ENCODE measurements around the gene TRIOBP.

TRIOBP gene

DNA sequence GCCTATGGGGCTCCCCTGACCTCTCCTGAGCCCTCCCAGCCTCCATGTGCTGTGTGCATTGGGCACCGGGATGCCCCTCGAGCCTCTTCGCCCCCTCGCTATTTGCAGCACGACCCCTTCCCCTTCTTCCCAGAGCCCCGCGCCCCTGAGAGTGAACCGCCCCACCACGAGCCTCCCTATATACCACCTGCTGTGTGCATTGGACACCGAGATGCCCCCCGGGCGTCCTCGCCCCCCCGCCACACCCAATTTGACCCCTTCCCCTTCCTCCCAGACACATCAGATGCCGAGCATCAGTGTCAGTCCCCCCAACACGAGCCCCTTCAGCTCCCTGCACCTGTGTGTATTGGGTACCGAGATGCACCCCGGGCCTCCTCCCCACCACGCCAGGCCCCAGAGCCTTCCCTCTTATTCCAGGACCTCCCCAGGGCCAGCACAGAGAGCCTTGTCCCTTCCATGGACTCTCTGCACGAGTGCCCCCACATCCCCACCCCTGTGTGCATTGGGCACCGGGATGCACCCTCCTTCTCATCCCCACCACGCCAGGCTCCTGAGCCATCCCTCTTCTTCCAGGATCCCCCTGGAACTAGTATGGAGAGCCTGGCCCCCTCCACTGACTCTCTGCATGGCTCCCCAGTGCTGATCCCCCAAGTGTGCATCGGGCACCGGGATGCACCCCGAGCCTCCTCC lies 28.8 kb downstream of the TRIOBP start:
- FAIRE-seq, result no peak
- no peak for DNase-seq (ENCODE audit: extremely low spot score, insufficient read length, low read depth)

DNA sequence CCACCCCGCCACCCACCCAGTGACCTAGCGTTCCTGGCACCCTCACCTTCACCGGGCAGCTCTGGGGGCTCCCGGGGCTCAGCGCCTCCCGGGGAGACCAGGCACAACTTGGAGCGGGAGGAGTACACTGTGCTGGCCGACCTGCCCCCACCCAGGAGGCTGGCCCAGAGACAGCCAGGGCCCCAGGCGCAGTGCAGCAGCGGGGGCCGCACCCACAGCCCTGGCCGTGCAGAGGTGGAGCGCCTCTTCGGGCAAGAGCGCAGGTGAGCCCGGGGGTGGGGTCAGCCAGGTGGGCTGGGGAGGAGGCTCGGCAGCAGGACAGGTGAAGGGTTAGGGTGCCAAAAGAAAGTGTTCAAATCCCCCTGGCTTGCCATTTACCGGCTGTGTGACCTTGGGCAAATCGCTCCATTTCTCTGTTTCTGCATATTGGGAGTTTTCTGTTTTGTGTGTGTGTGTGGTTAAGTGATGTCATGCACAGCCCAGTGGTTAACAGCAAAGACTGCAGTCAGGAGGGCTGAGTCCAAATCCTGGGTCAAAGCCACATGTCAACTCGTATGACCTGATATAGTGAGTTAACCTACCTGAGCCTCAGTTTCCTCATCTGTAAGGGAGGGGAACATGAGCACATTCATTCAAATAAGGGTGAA lies 29.5 kb downstream of the TRIOBP start:
- FAIRE-seq, result no peak
- DNase-seq (ENCODE audit: extremely low spot score, insufficient read length, low read depth), result no peak

DNA sequence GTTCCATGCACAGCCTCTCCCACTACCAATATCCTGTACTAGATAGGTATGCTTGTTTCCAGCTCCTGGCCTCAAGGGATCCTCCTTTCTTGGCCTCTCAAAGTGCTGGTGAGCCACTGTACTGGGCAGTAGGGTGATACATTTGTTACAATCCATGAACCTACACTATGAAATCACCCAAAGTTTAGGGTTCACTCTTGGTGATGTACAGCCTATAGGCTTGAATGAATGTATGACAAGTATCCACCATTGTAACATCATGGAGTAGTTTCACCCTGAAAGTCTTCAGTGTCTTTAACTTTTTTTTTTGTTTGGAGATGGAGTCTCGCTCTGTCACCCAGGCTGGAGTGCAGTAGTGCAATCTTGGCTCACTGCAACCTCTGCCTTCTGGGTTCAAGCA lies 31.8 kb downstream of the TRIOBP start:
- no peak for FAIRE-seq
- no peak for DNase-seq (ENCODE audit: extremely low spot score, insufficient read length, low read depth)

DNA sequence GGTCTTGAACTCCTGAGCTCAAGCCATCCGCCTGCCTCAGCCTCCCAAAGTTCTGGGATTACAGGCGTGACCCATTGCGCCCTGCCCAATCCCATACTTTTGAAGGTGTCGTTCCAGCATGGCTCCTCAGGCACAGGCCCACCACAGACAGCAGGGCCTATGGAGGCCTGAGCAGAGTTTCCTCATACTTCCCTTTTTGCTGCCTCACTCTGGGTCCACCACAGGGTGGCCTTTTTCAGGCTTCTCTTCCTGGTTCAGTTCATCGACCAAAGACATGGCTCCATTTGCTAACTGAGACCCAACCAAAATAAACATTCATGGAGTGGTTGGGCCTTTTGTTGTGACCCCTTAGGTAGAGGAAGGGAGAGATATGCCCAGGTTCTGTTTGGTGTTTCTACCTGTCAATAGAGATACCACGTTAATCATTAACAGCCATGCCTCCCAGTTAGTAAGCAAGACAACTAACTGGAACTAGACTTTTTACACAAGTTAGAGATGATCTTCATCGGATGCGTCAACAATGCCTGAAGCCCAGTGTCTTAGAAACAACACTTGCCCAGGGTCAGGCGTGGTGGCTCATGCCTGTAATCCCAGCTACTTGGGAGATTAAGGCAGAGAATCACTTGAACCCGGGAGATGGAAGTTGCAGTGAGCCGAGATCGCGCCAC lies 35.1 kb downstream of the TRIOBP start:
- FAIRE-seq (no peak), DNase-seq (ENCODE audit: extremely low spot score, insufficient read length, low read depth) (no peak)

DNA sequence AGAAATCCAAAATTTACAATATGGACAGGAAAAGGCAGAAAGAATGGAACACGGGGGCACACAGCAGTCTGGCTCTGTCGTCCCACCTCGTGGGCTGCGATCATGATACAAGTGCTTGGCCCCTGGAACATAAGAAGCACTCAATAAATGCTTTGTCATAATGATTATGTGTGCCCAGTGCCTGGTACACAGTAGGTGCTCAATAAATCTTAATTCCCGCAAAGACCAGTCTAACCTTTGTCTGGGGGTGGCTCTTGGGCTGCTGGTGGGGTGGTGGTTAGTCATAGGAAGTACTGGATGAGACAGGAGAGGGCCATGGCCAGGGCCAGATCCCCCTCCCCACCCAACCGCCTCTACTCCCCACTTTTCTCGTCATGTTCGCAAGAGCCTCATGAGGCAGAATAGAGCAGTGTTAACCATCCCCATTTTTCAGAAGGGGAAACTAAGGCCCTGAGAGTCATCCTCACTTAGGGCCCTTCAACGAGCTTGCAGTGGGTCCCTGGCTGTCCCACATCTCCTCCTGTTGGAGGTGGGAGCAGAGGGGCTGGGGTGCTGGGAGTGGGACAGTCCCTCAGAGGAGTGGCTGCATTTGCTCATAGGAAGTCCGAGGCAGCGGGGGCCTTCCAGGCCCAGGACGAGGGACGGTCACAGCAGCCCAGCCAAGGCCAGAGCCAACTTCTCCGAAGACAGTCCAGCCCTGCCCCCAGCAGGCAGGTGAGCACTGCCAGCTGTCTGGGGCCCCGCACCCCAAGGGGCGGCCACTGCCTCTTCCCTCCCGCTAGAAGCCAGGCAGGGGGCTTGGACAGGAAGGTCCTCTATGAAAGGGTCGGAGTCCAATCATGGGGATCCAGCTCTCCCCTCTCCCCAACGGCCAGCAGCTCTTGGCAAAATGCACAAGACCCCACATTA lies 36.1 kb downstream of the TRIOBP start:
- FAIRE-seq (no peak), DNase-seq (ENCODE audit: extremely low spot score, insufficient read length, low read depth) (no peak)

DNA sequence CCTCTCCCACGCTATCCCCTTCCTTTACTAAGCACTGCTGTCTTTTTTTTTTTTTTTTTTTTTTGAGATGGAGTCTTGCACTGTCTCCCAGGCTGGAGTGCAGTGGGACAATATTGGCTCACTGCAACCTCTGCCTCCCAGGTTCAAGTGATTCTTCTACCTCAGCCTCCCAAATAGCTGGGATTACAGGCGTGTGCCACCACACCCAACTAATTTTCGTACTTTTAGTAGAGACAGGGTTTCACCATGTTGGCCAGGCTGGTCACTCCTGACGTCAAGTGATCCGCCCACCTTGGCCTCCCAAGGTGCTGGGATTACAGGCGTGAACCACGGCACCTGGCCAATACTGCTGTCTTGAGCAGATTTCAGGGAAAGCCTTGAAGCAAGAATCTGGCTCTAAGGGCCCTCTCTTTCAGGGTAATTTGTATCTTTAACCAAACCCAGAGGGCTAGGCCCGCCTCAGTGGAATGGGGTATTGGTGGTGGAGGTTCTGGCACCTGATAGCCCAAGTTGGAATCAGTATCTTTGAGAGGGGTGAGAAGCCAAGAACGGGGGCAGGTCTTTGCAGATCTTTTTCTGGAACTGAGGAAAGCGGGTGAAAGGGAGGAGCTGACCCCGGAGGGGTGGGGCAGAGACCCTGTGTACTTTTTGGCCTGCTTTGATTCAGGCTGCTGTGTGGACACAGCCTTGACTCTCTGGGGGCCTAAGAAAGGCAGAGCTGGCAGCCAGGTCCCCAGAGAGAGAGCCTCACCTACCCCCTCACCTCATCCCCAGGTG lies 37.0 kb downstream of the TRIOBP start:
- FAIRE-seq (no peak), DNase-seq (ENCODE audit: extremely low spot score, insufficient read length, low read depth) (no peak)

DNA sequence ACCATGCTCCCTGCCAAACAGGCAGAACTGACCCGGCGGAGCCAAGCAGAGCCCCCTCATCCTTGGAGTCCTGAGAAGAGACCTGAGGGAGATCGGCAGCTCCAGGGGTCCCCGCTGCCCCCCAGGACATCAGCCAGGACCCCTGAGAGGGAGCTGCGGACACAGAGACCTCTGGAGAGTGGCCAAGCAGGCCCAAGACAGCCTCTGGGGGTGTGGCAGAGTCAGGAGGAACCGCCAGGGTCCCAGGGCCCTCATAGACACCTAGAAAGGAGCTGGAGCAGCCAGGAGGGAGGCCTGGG lies 37.5 kb downstream of the TRIOBP start:
- FAIRE-seq (no peak), DNase-seq (ENCODE audit: extremely low spot score, insufficient read length, low read depth) (no peak)

DNA sequence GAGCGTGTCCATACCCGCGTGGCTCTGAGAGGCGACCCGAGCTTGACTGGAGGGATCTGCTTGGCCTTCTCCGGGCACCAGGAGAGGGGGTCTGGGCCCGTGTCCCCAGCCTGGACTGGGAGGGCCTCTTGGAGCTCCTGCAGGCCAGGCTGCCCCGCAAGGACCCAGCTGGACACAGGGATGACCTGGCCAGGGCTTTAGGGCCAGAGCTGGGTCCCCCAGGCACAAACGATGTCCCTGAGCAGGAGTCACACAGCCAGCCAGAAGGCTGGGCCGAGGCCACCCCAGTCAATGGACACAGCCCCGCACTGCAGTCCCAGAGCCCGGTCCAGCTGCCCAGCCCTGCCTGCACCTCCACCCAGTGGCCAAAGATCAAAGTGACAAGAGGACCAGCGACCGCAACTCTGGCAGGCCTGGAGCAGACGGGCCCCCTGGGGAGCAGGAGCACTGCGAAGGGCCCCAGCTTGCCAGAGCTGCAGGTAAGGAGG lies 38.2 kb downstream of the TRIOBP start:
- no peak for FAIRE-seq

DNA sequence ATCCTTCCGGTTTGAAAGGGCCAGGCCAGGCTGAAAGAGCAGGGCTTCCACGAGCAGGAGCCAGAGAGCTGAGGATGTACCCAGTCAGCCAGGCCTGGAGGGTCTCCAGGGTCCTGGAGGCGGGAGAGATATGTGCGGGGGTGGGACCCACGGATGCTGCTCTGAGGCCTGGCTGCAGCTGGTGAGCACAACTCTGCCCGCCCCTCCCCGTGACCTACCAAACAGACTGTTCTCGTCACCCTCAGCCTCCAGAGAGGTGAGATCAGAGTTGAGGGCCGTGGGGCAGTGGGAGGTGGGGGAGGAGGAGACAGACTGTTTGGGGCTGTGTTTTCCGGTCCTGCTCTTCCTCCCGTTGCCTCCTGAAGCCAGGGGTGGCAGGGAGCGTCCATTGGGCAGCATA lies 42.2 kb downstream of the TRIOBP start:
- FAIRE-seq (no peak), DNase-seq (ENCODE audit: extremely low spot score, insufficient read length, low read depth) (no peak)

More for the DNA sequence above, 38.2 kb downstream of the TRIOBP start:
- no peak for DNase-seq (ENCODE audit: extremely low spot score, insufficient read length, low read depth)

DNA sequence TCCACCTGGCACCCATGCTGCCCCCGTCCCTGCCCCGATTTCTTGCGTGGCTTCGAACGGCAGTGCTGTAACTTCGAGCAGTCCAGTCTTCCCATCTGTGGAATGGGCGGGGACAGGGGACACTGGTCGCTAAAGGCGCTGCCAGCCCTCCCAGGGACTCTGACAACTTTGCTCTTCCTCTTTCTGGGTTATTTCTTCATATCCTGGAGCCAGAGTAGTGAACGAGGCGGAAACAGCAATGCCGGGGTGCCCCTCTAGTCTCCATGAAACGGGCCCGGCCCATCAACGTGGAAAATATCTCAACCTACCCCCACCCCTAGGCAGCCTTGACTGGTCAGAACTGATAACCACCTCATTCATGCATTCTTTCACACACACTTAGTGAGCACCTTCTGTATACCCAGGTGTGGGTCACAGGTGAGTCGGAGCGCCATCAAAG lies 42.8 kb downstream of the TRIOBP start:
- DNase-seq (ENCODE audit: extremely low spot score, insufficient read length, low read depth) (no peak), FAIRE-seq (no peak)

DNA sequence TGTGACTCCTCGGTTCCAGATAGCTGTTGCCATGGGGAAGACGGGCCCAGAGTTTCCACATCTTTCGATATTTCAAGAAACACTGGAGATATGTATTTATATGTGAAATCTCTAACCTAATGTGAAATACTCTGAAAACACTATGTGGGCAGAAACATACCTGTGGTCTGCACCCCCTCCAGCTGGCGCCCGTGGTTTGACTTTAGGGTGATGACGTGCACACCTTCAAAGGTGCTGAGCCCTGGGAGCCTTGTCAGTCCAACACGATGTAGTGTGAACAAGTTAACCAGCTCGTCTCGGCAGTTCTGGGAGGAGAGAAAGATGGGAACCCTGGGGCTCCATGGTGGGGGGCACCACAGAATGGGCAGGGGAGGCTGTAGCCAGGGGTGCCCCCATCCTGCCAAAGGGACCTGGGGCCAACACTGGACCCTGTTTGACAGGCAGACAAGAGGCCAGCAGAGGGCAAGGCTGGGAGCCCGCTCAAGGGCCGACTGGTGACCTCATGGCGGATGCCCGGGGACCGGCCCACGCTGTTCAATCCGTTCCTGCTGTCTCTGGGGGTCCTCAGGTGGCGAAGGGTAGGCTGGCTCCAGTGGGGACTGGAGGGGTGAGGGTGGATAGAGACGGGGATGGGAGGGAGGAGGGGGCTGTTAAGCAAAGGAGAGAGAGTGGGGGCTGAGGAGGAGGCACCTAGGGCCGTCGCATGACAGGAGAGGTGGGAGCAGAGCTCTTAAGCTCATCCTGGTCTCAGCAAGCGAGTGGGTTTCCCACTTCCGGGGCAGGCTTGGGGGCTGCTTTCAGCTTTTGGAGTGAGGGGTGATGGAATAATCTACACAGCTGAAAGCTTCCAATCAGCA lies 43.8 kb downstream of the TRIOBP start:
- DNase-seq (ENCODE audit: extremely low spot score, insufficient read length, low read depth) (no peak), FAIRE-seq (no peak)

DNA sequence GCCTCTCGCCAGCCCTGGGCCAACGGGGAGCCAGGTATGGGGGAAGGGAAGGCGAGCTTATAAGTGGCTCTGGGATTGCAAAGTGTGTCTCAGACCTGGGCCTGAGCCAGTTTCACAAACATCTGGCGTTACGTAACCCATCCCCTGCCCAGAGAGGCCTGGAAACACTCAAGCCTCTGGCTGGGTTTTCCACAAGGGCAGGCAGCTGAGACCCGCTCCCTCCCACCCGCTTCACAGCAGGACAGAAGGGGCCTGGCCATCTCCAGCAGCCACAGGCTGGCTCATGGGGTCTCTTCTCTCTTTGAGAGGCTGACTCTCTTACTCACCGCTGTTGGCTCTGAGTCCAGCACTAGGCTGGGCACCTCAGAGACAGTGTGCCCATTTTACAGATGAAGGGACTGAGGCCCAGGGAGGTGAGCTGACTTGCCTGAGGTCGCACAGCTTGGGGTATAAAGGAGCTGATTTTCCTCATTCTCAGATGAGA lies 44.5 kb downstream of the TRIOBP start:
- no peak for DNase-seq (ENCODE audit: extremely low spot score, insufficient read length, low read depth)
- no peak for FAIRE-seq

DNA sequence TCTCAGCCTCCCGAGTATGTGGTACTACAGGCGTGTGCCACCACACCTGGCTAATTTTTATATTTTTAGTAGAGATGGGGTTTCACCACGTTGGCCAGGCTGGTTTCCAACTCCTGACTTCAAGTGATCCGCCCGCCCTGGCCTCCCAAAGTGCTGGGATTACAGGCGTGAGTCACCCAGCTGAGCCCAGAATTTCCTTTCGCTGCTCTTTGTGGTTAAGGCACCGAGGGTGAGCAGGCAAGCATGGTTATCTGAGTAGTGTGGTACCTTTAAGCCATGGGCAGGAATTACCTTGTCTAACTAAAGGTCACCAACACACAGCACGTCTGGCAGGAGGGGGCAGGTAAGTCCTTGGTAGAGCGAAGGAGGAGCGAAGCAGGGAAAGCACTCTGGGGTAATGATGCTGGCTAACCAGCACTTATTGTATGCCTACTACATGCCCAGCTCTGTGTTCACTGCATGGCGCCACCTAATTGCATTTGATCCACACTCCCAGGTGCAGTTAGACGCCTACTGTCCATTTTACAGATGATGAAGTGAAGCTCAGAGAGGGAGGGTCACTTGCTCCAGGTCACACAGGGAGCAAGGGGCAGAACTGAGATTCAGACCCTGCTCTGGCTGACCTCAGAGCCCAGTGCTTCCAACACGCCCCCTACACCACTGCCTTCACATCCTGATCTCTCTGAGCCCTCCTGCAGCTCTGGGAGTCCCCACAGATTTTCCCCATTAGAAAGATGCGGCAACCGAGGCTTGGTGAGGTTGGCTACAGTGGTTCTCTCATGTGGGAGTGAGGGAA lies 45.7 kb downstream of the TRIOBP start:
- no peak for DNase-seq (ENCODE audit: extremely low spot score, insufficient read length, low read depth)
- no peak for FAIRE-seq

DNA sequence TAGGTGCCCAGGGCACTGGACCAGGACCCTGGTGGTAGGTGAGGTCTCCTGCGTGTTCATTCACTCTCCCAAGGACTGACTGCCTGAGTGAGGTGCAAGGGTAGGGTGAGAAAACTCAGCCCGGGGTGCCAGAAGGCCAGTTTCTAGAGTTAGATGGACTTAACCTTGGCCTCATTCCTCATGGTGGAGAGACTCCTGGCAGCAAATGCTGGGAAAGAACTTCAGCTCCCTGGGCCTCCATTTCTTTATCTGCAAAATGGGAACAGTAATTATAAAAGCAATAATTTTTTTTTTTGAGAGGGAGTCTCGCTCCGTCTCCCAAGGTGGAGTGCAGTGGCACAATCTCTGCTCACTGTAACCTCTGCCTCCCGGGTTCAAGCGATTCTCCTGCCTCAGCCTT lies 47.7 kb downstream of the TRIOBP start:
- DNase-seq (ENCODE audit: extremely low spot score, insufficient read length, low read depth) (no peak), FAIRE-seq (no peak)

DNA sequence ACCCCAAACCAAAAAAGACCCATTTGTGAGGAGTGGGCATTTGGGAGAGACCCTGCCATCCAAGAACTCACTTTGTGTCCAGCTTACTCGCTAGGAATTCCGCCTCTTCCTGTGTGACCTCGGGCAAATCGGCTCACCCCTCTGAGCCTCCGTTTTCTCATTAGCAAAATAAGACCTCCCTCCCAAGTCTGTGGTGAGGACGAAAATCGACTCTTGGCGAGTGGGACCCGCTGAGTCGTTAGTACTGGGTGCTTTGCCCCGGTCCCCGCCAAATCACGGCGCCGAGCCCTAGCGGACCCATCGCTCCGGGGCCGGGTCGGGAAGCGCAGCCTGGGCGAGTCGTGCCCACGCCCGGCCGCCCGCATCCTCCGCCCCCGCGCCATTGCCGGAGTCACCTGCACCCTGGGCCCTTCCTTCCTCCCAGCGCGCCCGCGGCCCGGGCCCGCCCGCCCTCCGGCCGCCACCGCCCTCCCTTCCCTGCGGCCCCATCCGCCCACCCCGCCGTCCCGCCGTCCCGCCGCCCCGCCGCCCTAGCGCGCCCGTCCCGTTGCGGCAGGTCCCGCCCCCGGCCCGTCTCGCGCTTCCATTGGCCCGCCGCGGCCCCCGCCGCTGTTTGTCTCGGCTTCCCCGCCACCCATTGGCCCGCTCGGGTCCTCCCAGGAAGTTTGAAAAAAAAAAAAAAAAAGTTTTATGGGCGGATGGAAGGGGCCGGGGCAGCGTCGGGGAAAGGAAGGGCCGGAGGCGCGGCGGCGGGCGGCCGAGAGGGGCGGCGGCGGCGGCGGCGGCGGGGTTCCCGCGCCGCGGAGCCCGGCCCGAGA lies 48.9 kb downstream of the TRIOBP start:
- FAIRE-seq, result peak; percentile 88
- DNase-seq (ENCODE audit: extremely low spot score, insufficient read length, low read depth), result peak; percentile 92

DNA sequence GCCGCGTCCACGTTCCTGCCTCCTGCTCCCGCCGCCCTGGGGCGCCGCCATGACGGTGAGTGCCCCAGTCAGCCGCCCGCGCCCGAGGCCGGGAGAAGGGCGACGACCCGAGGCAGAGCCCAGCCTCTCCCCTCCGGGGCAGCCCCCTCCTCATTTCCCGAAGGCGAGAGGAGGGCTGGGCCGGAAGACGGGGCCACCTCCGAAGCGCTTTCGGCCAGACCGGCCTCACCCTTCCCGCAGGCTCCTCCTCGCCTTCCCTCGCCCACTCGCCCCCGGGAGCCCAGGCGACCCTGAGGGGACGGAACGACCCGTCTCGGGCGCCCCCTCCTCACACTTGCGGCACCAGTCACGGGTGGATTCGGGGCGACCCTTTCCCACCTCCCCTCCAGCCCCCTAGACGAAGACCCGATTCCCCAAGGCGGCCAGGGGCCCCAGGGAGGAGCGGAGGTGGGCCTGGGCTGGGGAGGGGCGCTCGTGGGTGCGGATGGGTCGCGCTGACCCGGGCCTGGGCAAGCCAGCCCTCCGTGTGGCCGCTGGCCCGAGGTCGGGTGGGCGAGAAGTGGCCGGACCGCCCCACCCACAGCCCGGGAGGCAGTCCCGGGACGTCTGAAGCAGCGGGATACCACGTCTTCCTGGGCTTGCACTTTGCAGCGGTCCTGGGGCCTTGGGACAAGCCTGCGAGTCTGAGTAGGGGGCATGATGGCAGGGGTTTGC lies 49.7 kb downstream of the TRIOBP start:
- DNase-seq (ENCODE audit: extremely low spot score, insufficient read length, low read depth) (no peak), FAIRE-seq (peak; percentile 56)
